DMS153 (cell line): ENCODE data around the gene IRX2.

Source experiments
- DNase-seq: peaks from one replicate; lab custom pipeline; 2025; lab: John Stamatoyannopoulos, UW

IRX2 gene

GRCh38 chr5:2755681-2756171 lies 4.2 kb upstream of the IRX2 start:
- no peak for DNase-seq

- no peak for DNase-seq
Observed at GRCh38 chr5:2755076-2755680, 3.7 kb upstream of the IRX2 start.

- DNase-seq: no peak
Observed at GRCh38 chr5:2754581-2755075, 3.2 kb upstream of the IRX2 start.

- no peak for DNase-seq
Observed at GRCh38 chr5:2753452-2754420, 2.3 kb upstream of the IRX2 start.

- DNase-seq: peak; percentile 45
Observed at GRCh38 chr5:2752821-2753439, 1.5 kb upstream of the IRX2 start.

GRCh38 chr5:2752059-2752820 lies 763 bp upstream of the IRX2 start:
- DNase-seq: peak; percentile 49

GRCh38 chr5:2750758-2751464 lies 566 bp downstream of the IRX2 start:
- peak; percentile 36 for DNase-seq

- no peak for DNase-seq
Observed at GRCh38 chr5:2750026-2750757, 1.3 kb downstream of the IRX2 start.

GRCh38 chr5:2749514-2750025 lies 1.9 kb downstream of the IRX2 start:
- DNase-seq: no peak

GRCh38 chr5:2748861-2749513 lies 2.5 kb downstream of the IRX2 start:
- DNase-seq: no peak

- DNase-seq: no peak
Observed at GRCh38 chr5:2748179-2748860, 3.2 kb downstream of the IRX2 start.

- DNase-seq: no peak
Observed at GRCh38 chr5:2747363-2748162, 3.9 kb downstream of the IRX2 start.

- DNase-seq: peak; percentile 61
Observed at GRCh38 chr5:2746561-2747032, 4.9 kb downstream of the IRX2 start.

- DNase-seq: no peak
Observed at GRCh38 chr5:2744485-2744884, 7.0 kb downstream of the IRX2 start.

- DNase-seq: no peak
Observed at GRCh38 chr5:2742921-2743679, 8.4 kb downstream of the IRX2 start.

- DNase-seq: no peak
Observed at GRCh38 chr5:2741956-2742355, 9.5 kb downstream of the IRX2 start.

- no peak for DNase-seq
Observed at GRCh38 chr5:2740876-2741555, 10.5 kb downstream of the IRX2 start.
